ENCODE measurements around the gene NBEA.
"Not testable (repeated sequence)": the region's sequence is repeated elsewhere in the genome, so short reads cannot be mapped to it uniquely, and the experiment has no call there.

The NBEA gene

DNA sequence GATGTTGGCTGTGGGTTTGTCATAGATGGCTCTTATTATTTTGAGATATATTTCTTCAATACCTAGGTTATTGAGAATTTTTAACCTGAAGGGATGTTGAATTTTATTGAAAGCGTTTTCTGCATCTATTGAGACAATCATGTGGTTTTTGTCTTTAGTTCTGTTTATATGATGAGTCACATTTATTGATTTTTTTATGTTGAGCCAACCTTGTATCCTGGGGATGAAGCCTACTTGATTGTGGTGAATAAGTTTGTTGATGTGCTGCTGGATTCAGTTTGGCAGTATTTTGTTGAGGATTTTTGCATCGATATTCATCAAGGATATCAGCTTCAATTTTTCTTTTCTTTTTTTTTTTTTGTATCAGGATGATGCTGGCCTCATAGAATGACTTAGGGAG lies 29.4 kb downstream of the NBEA start:
- no peak overlapping the region for H3K4me3 ChIP-seq (ENCODE audit: low read depth, low read length)
- DNase-seq (ENCODE audit: low read depth), result no peak
- TF ChIP-seq, protein P1, sequence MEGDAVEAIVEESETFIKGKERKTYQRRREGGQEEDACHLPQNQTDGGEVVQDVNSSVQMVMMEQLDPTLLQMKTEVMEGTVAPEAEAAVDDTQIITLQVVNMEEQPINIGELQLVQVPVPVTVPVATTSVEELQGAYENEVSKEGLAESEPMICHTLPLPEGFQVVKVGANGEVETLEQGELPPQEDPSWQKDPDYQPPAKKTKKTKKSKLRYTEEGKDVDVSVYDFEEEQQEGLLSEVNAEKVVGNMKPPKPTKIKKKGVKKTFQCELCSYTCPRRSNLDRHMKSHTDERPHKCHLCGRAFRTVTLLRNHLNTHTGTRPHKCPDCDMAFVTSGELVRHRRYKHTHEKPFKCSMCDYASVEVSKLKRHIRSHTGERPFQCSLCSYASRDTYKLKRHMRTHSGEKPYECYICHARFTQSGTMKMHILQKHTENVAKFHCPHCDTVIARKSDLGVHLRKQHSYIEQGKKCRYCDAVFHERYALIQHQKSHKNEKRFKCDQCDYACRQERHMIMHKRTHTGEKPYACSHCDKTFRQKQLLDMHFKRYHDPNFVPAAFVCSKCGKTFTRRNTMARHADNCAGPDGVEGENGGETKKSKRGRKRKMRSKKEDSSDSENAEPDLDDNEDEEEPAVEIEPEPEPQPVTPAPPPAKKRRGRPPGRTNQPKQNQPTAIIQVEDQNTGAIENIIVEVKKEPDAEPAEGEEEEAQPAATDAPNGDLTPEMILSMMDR (IDR thresholded peaks at IDR 0.05; ENCODE audit: control insufficient read depth, extremely low read depth, insufficient read depth), result no peak

DNA sequence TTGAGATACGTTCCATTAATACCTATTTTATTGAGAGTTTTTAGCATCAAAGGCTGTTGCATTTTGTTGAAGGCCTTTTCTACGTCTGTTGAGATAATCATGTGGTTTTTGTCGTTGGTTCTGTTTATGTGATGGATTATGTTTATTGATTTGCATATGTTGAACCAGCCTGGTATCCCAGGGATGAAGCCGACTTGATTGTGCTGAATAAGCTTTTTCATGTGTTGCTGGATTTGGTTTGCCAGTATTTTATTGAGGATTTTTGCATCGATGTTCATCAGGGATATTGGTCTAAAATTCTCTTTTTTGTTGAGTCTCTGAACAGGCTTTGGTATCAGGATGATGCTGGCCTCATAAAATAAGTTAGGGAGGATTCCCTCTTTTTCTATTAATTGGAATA lies 43.1 kb downstream of the NBEA start:
- not testable (repeated sequence) for H3K4me3 ChIP-seq (ENCODE audit: low read depth, low read length)

DNA sequence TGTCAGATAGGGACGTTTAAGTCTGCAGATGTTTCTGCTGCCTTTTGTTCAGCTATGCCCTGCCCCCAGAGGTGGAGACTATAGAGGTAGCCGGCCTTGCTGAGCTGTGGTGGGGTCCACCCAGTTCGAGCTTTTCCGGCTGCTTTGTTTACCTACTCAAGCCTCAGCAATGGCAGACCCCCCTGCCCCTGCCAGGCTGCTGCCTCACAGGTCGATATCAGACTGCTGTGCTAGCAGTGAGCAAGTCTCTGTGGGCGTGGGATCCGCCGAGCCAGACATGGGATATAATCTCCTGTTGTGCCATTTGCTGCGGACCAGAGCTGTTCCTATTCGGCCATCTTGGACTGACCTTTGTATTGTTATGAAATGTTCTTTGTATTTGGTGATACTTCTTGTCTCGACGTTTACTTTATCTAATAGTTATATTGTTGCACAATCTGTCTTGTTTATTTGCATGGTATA lies 46.3 kb downstream of the NBEA start:
- no peak for DNase-seq (ENCODE audit: low read depth)
- H3K4me3 ChIP-seq (ENCODE audit: low read depth, low read length), result no peak overlapping the region
- TF ChIP-seq, protein P1 (IDR thresholded peaks at IDR 0.05; ENCODE audit: control insufficient read depth, extremely low read depth, insufficient read depth), result no peak

More for the DNA sequence above, 43.1 kb downstream of the NBEA start:
- DNase-seq (ENCODE audit: low read depth), result not testable (repeated sequence)

DNA sequence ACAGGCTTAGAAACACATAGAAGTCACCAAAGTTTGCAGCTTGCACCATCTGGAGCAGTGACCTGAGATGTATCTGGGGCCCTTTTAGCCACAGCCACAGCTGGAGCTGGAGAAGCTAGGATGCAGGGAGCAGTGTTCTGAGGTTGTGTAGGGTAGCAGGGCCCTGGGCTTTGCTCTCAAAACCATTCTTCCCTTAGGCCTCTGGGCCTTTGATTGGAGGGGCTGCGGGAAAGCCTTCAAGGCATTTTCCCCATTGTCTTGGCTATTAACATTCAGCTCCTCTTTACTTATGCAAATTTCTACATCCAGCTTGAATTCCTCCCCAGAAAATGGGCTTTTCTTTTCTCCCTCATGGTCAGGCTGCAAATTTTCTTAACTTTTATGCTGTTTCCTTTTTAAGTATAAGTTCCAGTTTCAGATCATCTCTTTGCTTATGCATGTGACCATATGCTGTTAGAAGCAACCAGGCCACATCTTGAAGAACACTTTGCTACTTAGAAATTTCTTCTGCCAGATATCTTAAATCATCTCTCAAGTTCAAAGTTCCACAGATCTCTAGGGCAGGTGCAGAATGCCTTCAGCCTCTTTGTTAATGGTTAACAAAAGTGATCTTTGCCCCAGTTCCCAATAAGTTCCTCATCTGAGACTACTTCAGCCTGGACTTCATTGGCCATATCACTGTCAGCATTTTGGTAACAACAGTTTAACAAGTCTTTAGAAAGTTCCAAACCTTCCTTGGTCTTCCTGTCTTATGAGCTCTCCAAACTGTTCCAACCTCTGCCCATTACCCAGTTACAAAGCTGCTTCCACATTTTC lies 48.5 kb downstream of the NBEA start:
- TF ChIP-seq, protein P1 (IDR thresholded peaks at IDR 0.05; ENCODE audit: control insufficient read depth, extremely low read depth, insufficient read depth), result no peak
- no peak overlapping the region for H3K4me3 ChIP-seq (ENCODE audit: low read depth, low read length)
- no peak for DNase-seq (ENCODE audit: low read depth)

DNA sequence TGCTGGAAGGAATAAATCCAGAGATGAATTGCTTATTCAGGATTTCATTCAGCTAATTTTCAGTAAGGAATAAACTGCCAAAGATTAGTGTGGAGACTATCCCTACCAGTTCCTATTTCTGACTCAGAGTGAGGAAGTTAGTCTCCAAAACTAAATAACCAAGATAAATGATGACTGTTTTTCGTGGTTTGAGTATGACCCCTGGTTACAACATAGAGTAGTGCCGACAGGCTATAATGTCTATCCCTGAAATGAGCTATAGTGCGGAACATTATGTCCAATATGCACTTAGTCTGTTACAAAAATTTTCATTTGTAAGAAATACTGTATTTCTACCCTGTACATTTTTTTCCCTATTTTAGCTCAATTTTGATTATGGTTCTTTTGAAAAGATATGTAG lies 51.4 kb downstream of the NBEA start:
- TF ChIP-seq, protein P1 (IDR thresholded peaks at IDR 0.05; ENCODE audit: control insufficient read depth, extremely low read depth, insufficient read depth), result no peak
- no peak overlapping the region for H3K4me3 ChIP-seq (ENCODE audit: low read depth, low read length)
- no peak for DNase-seq (ENCODE audit: low read depth)

DNA sequence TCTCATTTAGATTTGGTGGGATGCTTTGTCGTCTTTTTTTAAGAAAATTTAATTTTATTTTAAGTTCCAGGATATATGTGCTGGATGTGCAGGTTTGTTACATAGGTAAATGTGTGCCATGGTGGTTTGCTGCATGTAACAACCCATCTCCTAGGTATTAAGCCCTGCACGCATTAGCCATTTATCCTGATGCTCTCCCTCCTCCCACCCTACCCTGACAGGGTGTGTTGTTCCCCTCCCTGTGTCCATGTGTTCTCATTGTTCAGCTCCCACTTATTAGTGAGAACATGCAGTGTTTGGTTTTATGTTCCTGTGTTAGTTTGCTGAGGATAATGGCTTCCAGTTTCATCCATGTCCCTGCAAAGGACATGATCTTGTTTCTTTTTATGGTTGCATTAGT lies 61.7 kb downstream of the NBEA start:
- not testable (repeated sequence) for DNase-seq (ENCODE audit: low read depth); H3K4me3 ChIP-seq (ENCODE audit: low read depth, low read length)

DNA sequence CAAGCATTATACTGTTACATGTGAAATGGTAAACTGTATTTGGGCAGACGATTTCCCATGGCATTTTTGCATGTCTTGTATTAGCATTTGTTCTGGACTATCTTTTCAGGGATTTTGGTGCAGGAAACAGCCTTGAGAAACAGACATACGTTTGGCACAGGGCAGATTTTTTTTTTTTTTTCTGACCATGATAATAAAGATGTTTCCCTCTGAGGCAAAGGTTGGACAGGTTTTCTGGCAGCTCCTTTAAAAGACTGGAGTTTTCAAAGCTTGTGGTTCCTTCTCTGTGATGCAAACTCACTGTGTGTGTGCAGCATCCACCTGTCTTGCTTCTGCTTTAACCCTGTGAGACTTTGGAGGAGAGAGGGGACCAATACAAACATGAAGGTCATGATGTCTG lies 63.0 kb downstream of the NBEA start:
- DNase-seq (ENCODE audit: low read depth), result no peak
- no peak overlapping the region for H3K4me3 ChIP-seq (ENCODE audit: low read depth, low read length)
- TF ChIP-seq, protein P1 (IDR thresholded peaks at IDR 0.05; ENCODE audit: control insufficient read depth, extremely low read depth, insufficient read depth), result no peak

DNA sequence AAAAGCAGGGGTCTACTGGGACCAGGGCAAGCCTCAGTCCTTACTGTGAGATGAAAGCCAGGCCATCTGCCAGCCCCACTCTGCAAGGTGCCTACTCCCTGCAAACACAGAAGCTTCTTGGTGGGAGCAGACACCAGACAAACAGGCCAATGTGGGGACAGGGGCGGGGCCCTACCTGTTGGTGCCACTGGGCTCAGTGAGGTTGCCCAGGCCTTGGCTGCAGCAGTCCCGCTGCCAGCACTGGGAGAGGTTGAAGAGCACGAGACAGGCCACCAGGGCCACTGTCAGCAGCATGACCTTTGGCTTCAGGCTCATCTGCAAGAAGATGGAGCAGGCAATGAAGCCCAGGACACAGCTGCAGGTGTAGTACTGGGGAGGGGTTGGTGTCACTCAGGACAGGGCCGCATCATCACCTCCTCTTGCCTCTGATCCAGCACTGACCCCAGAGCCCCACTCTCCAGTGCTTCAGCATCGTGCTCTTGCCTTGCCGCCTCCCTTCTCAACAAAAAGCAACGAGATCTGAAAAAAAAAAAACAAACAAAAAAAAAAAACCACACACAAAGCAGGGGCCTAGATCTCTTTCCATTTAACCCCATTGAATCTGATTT lies 72.6 kb downstream of the NBEA start:
- TF ChIP-seq, protein P1 (IDR thresholded peaks at IDR 0.05; ENCODE audit: control insufficient read depth, extremely low read depth, insufficient read depth), result no peak
- no peak for DNase-seq (ENCODE audit: low read depth)
- H3K4me3 ChIP-seq (ENCODE audit: low read depth, low read length), result no peak overlapping the region
